HEK293T (cell line): ENCODE results near the gene SHQ1.

Experiments used
- CTCF ChIA-PET: fragments of 350-600 bp; formaldehyde crosslinking; extraction: SDS; loops from one replicate; lab custom pipeline; 2021; ENCODE audit warnings: antibody characterized with exemption, inconsistent platforms; lab: Yijun Ruan, JAX
- POLR2A ChIA-PET: fragments of 350-600 bp; formaldehyde crosslinking; extraction: SDS; loops from one replicate; lab custom pipeline; 2020; ENCODE audit warnings: antibody characterized with exemption, inconsistent platforms; lab: Yijun Ruan, JAX
- DNase-seq: peaks from one replicate; pipeline ENCODE4 v3.0.0; 2012; ENCODE audit warnings: mixed read lengths; ENCODE audit errors: extremely low spot score
- ARNT ChIP-seq: fragments of 450-650 bp; IDR thresholded peaks from 2 replicates; pipeline ENCODE4 v1.6.1; 2017; ENCODE audit warnings: mild to moderate bottlenecking
- BHLHE40 ChIP-seq: fragments of 450-650 bp; IDR thresholded peaks from 2 replicates; pipeline ENCODE4 v1.6.1; 2016; ENCODE audit warnings: mild to moderate bottlenecking, moderate library complexity, borderline replicate concordance
- CTBP1 ChIP-seq: fragments of 450-650 bp; IDR thresholded peaks from 2 replicates; pipeline ENCODE4 v1.6.1; 2016; ENCODE audit warnings: borderline replicate concordance
- ELF4 ChIP-seq: fragments of 450-650 bp; IDR thresholded peaks from 2 replicates; pipeline ENCODE4 v1.6.1; 2017; ENCODE audit warnings: antibody characterized with exemption
- FOXA1 ChIP-seq: fragments of 450-650 bp; IDR thresholded peaks from 2 replicates; pipeline ENCODE4 v1.6.1; 2016; ENCODE audit warnings: mild to moderate bottlenecking
- FOXK2 ChIP-seq: fragments of 450-650 bp; IDR thresholded peaks from 2 replicates; pipeline ENCODE4 v1.6.1; 2016; ENCODE audit warnings: mild to moderate bottlenecking
- FOXM1 ChIP-seq: fragments of 450-650 bp; IDR thresholded peaks from 2 replicates; pipeline ENCODE4 v1.6.1; 2017; ENCODE audit warnings: mild to moderate bottlenecking, borderline replicate concordance
- HDGF ChIP-seq: fragments of 450-650 bp; IDR thresholded peaks from 2 replicates; pipeline ENCODE4 v1.6.1; 2017; ENCODE audit warnings: antibody characterized with exemption, borderline replicate concordance
- L3MBTL2 ChIP-seq: fragments of 450-650 bp; conservative IDR thresholded peaks from 2 replicates; pipeline ENCODE4 v1.6.1; 2016; ENCODE audit warnings: mild to moderate bottlenecking
- LEF1 ChIP-seq: fragments of 450-650 bp; IDR thresholded peaks from 2 replicates; pipeline ENCODE4 v1.6.1; 2017; ENCODE audit warnings: mild to moderate bottlenecking, borderline replicate concordance
- NFRKB ChIP-seq: fragments of 450-650 bp; IDR thresholded peaks from 2 replicates; pipeline ENCODE4 v1.6.1; 2016; ENCODE audit warnings: mild to moderate bottlenecking, moderate library complexity
- PKNOX1 ChIP-seq: fragments of 450-650 bp; IDR thresholded peaks from 2 replicates; pipeline ENCODE4 v1.6.1; 2016
- SP1 ChIP-seq: fragments of 450-650 bp; IDR thresholded peaks from 2 replicates; pipeline ENCODE4 v1.6.1; 2017
- SUZ12 ChIP-seq: fragments of 450-650 bp; IDR thresholded peaks from 2 replicates; pipeline ENCODE4 v1.6.1; 2016; ENCODE audit warnings: mild to moderate bottlenecking
- TARDBP ChIP-seq: fragments of 450-650 bp; IDR thresholded peaks from 2 replicates; pipeline ENCODE4 v1.6.1; 2016
- ZNF384 ChIP-seq: fragments of 450-650 bp; IDR thresholded peaks from 2 replicates; pipeline ENCODE4 v1.6.1; 2016

The SHQ1 gene

GRCh38 chr3:72768481-72768880 lies 79.8 kb downstream of the SHQ1 start:
- no peak for DNase-seq
- POLR2A ChIA-PET, result interaction anchor here (0.8 kb wide), 1 partner anchor 30 kb away, joined by 3 read pairs; no protein-coding TSS in a partner anchor
- TF ChIP-seq FOXM1 (no peak), ARNT (no peak), FOXA1 (no peak), TARDBP (no peak), NFRKB (no peak), PKNOX1 (no peak), L3MBTL2 (no peak), HDGF (no peak), FOXK2 (no peak), SP1 (no peak), SUZ12 (no peak), ZNF384 (no peak), BHLHE40 (no peak)
- CTCF ChIA-PET, result no interaction called here

- CTCF ChIA-PET, result no interaction called here
- POLR2A ChIA-PET, result interaction anchor here (0.8 kb wide), 1 partner anchor 30 kb away, joined by 3 read pairs; no protein-coding TSS in a partner anchor
- no peak for DNase-seq
- TF ChIP-seq HDGF, result no peak
- TF ChIP-seq SP1, result no peak
Observed at GRCh38 chr3:72768006-72768441, 80.2 kb downstream of the SHQ1 start.

GRCh38 chr3:72766866-72767265 lies 81.4 kb downstream of the SHQ1 start:
- CTCF ChIA-PET, result no interaction called here
- DNase-seq, result no peak
- no peak for TF ChIP-seq BHLHE40
- TF ChIP-seq LEF1, result no peak
- no peak for TF ChIP-seq HDGF
- no peak for TF ChIP-seq CTBP1
- TF ChIP-seq NFRKB, result no peak
- no peak for TF ChIP-seq TARDBP
- no peak for TF ChIP-seq ELF4
- no peak for TF ChIP-seq ZNF384
- no peak for TF ChIP-seq FOXM1
- TF ChIP-seq L3MBTL2, result no peak
- TF ChIP-seq ARNT, result no peak
- TF ChIP-seq FOXA1, result no peak
- POLR2A ChIA-PET, result no interaction called here

GRCh38 chr3:72763751-72764440 lies 84.3 kb downstream of the SHQ1 start:
- ChIA-PET POLR2A (no interaction called here), CTCF (no interaction called here)
- no peak for TF ChIP-seq ARNT
- TF ChIP-seq SP1, result no peak
- TF ChIP-seq ELF4, result no peak
- TF ChIP-seq LEF1, result no peak
- TF ChIP-seq BHLHE40, result no peak
- no peak for TF ChIP-seq FOXA1
- TF ChIP-seq L3MBTL2, result no peak
- no peak for TF ChIP-seq FOXM1
- no peak for TF ChIP-seq ZNF384
- no peak for TF ChIP-seq HDGF
- TF ChIP-seq TARDBP, result no peak
- TF ChIP-seq NFRKB, result no peak
- TF ChIP-seq PKNOX1, result no peak
- TF ChIP-seq SUZ12, result no peak
- TF ChIP-seq FOXK2, result no peak
- no peak for TF ChIP-seq CTBP1
- no peak for DNase-seq

DNA sequence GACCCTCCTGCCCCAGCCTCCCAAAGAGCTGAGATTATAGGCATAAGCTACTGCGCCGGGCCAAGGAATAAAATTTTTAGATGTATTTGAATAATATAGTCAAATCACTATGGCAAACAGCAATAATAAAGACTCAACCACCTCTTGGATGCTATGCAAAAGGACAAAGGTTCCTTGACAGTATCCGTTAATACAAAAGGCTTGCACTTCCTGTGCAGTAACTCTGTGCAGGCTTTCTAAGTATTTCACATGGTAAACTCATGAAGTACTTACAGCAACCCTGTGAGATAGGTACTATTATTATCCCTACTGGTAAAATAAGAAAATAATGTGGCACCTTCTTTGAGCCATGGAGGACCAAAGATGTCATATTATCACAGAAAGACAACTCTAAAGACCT lies 86.8 kb downstream of the SHQ1 start:
- no peak for DNase-seq
- CTCF ChIA-PET, result interaction anchor here (0.6 kb wide), 1 partner anchor 65 kb away, joined by 3 read pairs; no protein-coding TSS in a partner anchor
- TF ChIP-seq ELF4 (no peak), SP1 (no peak), FOXA1 (no peak), CTBP1 (no peak), BHLHE40 (no peak), LEF1 (no peak), HDGF (no peak), NFRKB (no peak), ARNT (no peak), ZNF384 (no peak), FOXK2 (no peak), FOXM1 (no peak), PKNOX1 (no peak)
- POLR2A ChIA-PET, result no interaction called here

DNA sequence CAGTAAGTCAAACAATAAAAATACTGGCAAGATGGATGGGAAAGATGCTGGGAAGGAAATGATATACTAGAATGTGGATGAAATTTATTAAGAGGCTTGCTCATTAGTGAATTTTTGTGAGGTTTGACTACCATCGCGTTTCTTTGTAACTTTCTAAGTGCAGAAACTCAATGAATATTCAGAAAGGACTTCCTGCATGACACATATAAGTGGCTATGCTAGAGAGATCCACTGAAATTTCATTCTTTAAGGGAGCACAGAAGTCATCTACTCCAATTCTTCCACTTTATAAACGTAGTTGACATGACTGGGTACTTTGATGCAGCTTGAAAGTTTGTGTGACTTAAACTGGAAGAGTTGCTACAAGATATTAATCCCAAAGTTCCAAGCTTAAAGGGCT lies 88.0 kb downstream of the SHQ1 start:
- POLR2A ChIA-PET, result no interaction called here
- TF ChIP-seq SP1, result no peak
- TF ChIP-seq PKNOX1, result no peak
- TF ChIP-seq BHLHE40, result no peak
- no peak for TF ChIP-seq FOXM1
- TF ChIP-seq TARDBP, result no peak
- TF ChIP-seq ZNF384, result no peak
- TF ChIP-seq FOXA1, result no peak
- TF ChIP-seq LEF1, result no peak
- TF ChIP-seq FOXK2, result no peak
- no peak for TF ChIP-seq ARNT
- TF ChIP-seq HDGF, result no peak
- no peak for TF ChIP-seq ELF4
- no peak for DNase-seq
- CTCF ChIA-PET, result no interaction called here
